ENCODE measurements around the gene CDH4. TPM values are rescaled to one million over a fixed set of nuclear protein-coding genes. Genes with fewer than 3 reads are reported as not detected.
"Not testable (repeated sequence)": the region's sequence is repeated elsewhere in the genome, so short reads cannot be mapped to it uniquely, and the experiment has no call there.

The CDH4 gene
- total and polyA plus RNA-seq, 5 donors from 2014 or later, result 0.07 to 0.69 (median 0.49) TPM; not detected in 1

- Histone ChIP-seq H3K27ac (ENCODE audit: insufficient read depth, low read length, poor library complexity, severe bottlenecking) (no peak overlapping the region), H3K4me3 (ENCODE audit: low read depth, low read length) (no peak overlapping the region), H3K36me3 (ENCODE audit: control insufficient read depth, insufficient read depth, low read length) (no peaks in the 10 kb centered on the region), H3K9me3 (ENCODE audit: control insufficient read depth in 2 of 2, low read length in 2 of 2) (no peaks in the 10 kb centered on the region), H3K4me1 (ENCODE audit: control insufficient read depth, insufficient read depth, low read length, poor library complexity, severe bottlenecking) (no peaks in the 10 kb centered on the region), H3K27me3 (ENCODE audit: control insufficient read depth, insufficient read depth, low read length) (no peaks in the 10 kb centered on the region)
- no peak overlapping the region for H3K27ac Mint-ChIP-seq
- DNase-seq, result peak; percentile 1 to 10 (median 10)
- H3K36me3 Mint-ChIP-seq, result no peaks in the 10 kb centered on the region
- H3K4me3 Mint-ChIP-seq, result peak overlapping the region in 1 of 4 donors; percentile 2
- H3K27me3 Mint-ChIP-seq, result no peaks in the 10 kb centered on the region
- H3K9me3 Mint-ChIP-seq, result peaks cover 0 to 8% (median 0%) of the 10 kb centered on the region in 7 donors
- peaks cover 0 to 3% (median 0%) of the 10 kb centered on the region in 4 donors for H3K4me1 Mint-ChIP-seq
- ATAC-seq (ENCODE audit: low read depth in 2 of 2), result no peak
These were observed 11.1 kb downstream of the CDH4 start for GRCh38 chr20:61263084-61263695.

- Mint-ChIP-seq H3K9me3 (peaks cover 0 to 6% (median 0%) of the 10 kb centered on the region in 7 donors), H3K4me3 (no peak overlapping the region), H3K4me1 (peaks cover 0 to 3% (median 0%) of the 10 kb centered on the region in 4 donors), H3K27ac (no peak overlapping the region), H3K27me3 (no peaks in the 10 kb centered on the region), H3K36me3 (no peaks in the 10 kb centered on the region)
- H3K4me3 ChIP-seq (ENCODE audit: low read depth, low read length), result no peak overlapping the region
- ATAC-seq (ENCODE audit: low read depth in 2 of 2) (no peak), DNase-seq (no peak)
- no peaks in the 10 kb centered on the region for H3K4me1 ChIP-seq (ENCODE audit: control insufficient read depth, insufficient read depth, low read length, poor library complexity, severe bottlenecking)
- H3K36me3 ChIP-seq (ENCODE audit: control insufficient read depth, insufficient read depth, low read length), result no peaks in the 10 kb centered on the region
- no peak overlapping the region for H3K27ac ChIP-seq (ENCODE audit: insufficient read depth, low read length, poor library complexity, severe bottlenecking)
- no peaks in the 10 kb centered on the region for H3K9me3 ChIP-seq (ENCODE audit: control insufficient read depth in 2 of 2, low read length in 2 of 2)
- no peaks in the 10 kb centered on the region for H3K27me3 ChIP-seq (ENCODE audit: control insufficient read depth, insufficient read depth, low read length)
These were observed 11.9 kb downstream of the CDH4 start for GRCh38 chr20:61263938-61264337.

DNA sequence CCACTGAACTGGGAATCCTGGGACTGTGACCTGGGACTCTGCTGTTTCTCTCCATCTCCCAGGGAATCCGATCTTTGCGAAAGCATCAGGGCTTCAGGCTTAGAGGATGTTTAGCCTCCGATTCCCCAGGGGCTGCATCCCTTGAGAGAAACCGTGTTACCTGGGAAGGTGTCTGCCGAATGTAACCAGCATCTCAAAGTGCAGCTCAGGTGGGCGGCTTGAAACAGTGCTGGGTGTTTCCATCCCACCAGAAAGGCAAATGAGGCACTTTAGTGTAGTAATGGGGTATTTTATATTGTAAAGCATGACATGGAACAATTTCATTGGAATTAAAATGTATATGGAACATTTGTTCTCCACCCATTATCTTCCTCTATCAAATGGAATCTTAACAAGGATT is 15.2 kb downstream of the CDH4 start:
- DNase-seq, result no peak
- Histone ChIP-seq H3K9me3 (ENCODE audit: control insufficient read depth in 2 of 2, low read length in 2 of 2) (no peaks in the 10 kb centered on the region), H3K27ac (ENCODE audit: insufficient read depth, low read length, poor library complexity, severe bottlenecking) (no peak overlapping the region), H3K4me3 (ENCODE audit: low read depth, low read length) (no peak overlapping the region), H3K36me3 (ENCODE audit: control insufficient read depth, insufficient read depth, low read length) (no peaks in the 10 kb centered on the region), H3K27me3 (ENCODE audit: control insufficient read depth, insufficient read depth, low read length) (no peaks in the 10 kb centered on the region), H3K4me1 (ENCODE audit: control insufficient read depth, insufficient read depth, low read length, poor library complexity, severe bottlenecking) (no peaks in the 10 kb centered on the region)
- Mint-ChIP-seq H3K27me3 (peaks cover 8% of the 10 kb centered on the region), H3K4me3 (no peak overlapping the region), H3K4me1 (peaks cover 0 to 3% (median 0%) of the 10 kb centered on the region in 4 donors), H3K27ac (no peak overlapping the region), H3K9me3 (peaks cover 0 to 4% (median 0%) of the 10 kb centered on the region in 7 donors), H3K36me3 (no peaks in the 10 kb centered on the region)
- ATAC-seq (ENCODE audit: low read depth in 2 of 2), result no peak

- Mint-ChIP-seq H3K27me3 (peaks cover 8% of the 10 kb centered on the region), H3K36me3 (no peaks in the 10 kb centered on the region), H3K4me1 (peaks cover 0 to 3% (median 0%) of the 10 kb centered on the region in 4 donors), H3K9me3 (peaks cover 0 to 4% (median 0%) of the 10 kb centered on the region in 7 donors), H3K27ac (no peak overlapping the region), H3K4me3 (no peak overlapping the region)
- Histone ChIP-seq H3K9me3 (ENCODE audit: control insufficient read depth in 2 of 2, low read length in 2 of 2) (no peaks in the 10 kb centered on the region), H3K4me1 (ENCODE audit: control insufficient read depth, insufficient read depth, low read length, poor library complexity, severe bottlenecking) (no peaks in the 10 kb centered on the region), H3K4me3 (ENCODE audit: low read depth, low read length) (no peak overlapping the region), H3K36me3 (ENCODE audit: control insufficient read depth, insufficient read depth, low read length) (no peaks in the 10 kb centered on the region), H3K27me3 (ENCODE audit: control insufficient read depth, insufficient read depth, low read length) (no peaks in the 10 kb centered on the region), H3K27ac (ENCODE audit: insufficient read depth, low read length, poor library complexity, severe bottlenecking) (no peak overlapping the region)
- ATAC-seq (ENCODE audit: low read depth in 2 of 2) (no peak), DNase-seq (no peak)
These were observed 16.0 kb downstream of the CDH4 start for GRCh38 chr20:61268024-61268423.

DNA sequence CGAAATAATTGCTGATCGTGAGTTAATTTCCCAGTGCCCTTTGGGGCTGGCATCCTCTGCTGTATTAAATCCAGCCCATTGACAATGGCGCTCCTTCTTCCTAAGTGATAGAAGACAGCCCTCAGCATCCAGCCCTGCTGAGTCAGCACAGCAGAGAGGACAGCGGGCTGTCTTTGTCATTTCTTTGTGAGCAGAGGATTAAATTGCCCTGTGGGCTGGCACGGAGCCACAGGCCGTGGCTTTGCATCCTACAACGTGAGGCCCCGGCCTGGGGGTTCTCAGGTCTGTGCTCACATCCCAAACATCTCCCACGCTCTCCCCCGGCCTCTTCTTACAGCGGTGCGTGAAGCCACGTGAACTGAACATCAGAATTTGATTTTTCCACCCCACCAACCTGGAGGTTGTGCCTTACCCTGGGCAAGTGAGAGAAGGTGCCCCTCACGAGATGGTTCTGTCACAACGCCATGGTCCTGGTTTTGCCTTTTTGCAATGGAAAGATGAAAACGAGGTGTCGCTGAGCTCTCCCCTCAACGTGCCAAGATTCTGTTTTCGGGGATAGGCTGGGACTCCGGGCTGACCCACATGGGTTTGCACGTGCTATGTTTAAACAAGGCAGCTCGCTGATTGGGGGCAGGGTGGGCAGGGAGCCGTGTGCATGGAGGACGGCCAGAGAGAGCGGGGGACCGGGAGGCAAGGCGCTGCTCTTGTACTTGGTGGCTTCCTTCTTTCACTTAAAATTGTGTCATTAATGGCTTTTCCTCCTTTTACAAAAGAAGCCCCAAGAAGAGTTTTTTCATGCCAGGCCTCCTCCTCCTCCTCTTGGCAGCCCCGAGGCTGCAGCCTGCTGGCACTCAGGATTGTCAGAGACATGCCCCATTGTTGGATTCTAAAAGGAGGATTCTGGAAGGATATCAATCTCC is 19.5 kb downstream of the CDH4 start:
- Mint-ChIP-seq H3K27ac (no peak overlapping the region), H3K36me3 (no peaks in the 10 kb centered on the region), H3K27me3 (peaks cover 8% of the 10 kb centered on the region), H3K4me3 (no peak overlapping the region), H3K4me1 (no peaks in the 10 kb centered on the region), H3K9me3 (peaks cover 0 to 4% (median 1%) of the 10 kb centered on the region in 7 donors)
- Histone ChIP-seq H3K36me3 (ENCODE audit: control insufficient read depth, insufficient read depth, low read length) (no peaks in the 10 kb centered on the region), H3K4me1 (ENCODE audit: control insufficient read depth, insufficient read depth, low read length, poor library complexity, severe bottlenecking) (no peaks in the 10 kb centered on the region), H3K27me3 (ENCODE audit: control insufficient read depth, insufficient read depth, low read length) (no peaks in the 10 kb centered on the region), H3K4me3 (ENCODE audit: low read depth, low read length) (no peak overlapping the region), H3K27ac (ENCODE audit: insufficient read depth, low read length, poor library complexity, severe bottlenecking) (no peak overlapping the region), H3K9me3 (ENCODE audit: control insufficient read depth in 2 of 2, low read length in 2 of 2) (no peaks in the 10 kb centered on the region)
- DNase-seq (no peak), ATAC-seq (ENCODE audit: low read depth in 2 of 2) (no peak)

GRCh38 chr20:61273024-61273423 is 21.0 kb downstream of the CDH4 start:
- H3K27ac Mint-ChIP-seq; H3K27me3 Mint-ChIP-seq; DNase-seq; H3K4me3 Mint-ChIP-seq; H3K9me3 ChIP-seq (ENCODE audit: control insufficient read depth in 2 of 2, low read length in 2 of 2); H3K4me1 Mint-ChIP-seq; H3K4me1 ChIP-seq (ENCODE audit: control insufficient read depth, insufficient read depth, low read length, poor library complexity, severe bottlenecking); H3K9me3 Mint-ChIP-seq; H3K36me3 Mint-ChIP-seq; H3K36me3 ChIP-seq (ENCODE audit: control insufficient read depth, insufficient read depth, low read length); H3K4me3 ChIP-seq (ENCODE audit: low read depth, low read length); H3K27ac ChIP-seq (ENCODE audit: insufficient read depth, low read length, poor library complexity, severe bottlenecking); ATAC-seq (ENCODE audit: low read depth in 2 of 2); H3K27me3 ChIP-seq (ENCODE audit: control insufficient read depth, insufficient read depth, low read length): not testable (repeated sequence)

DNA sequence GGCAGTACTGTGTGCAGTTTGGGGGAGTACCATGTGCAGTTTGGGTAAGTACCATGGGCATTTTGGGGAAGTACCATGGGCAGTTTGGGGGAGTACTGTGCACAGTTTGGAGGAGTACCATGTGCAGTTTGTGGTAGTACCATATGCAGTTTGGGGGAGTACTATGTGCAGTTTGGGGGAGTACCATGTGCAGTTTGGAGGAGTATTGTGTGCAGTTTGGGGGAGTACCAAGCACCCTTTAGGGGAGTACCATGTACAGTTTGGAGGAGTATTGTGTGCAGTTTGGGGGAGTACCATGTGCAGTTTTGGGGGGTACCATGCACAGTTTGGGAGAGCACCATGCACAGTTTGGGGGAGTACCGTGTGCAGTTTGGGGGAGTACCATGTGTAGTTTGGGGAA is 21.6 kb downstream of the CDH4 start:
- not testable (repeated sequence) for H3K27me3 ChIP-seq (ENCODE audit: control insufficient read depth, insufficient read depth, low read length); H3K4me1 Mint-ChIP-seq; H3K4me3 ChIP-seq (ENCODE audit: low read depth, low read length); H3K36me3 Mint-ChIP-seq; DNase-seq; H3K36me3 ChIP-seq (ENCODE audit: control insufficient read depth, insufficient read depth, low read length); ATAC-seq (ENCODE audit: low read depth in 2 of 2); H3K4me1 ChIP-seq (ENCODE audit: control insufficient read depth, insufficient read depth, low read length, poor library complexity, severe bottlenecking); H3K27ac ChIP-seq (ENCODE audit: insufficient read depth, low read length, poor library complexity, severe bottlenecking); H3K27me3 Mint-ChIP-seq; H3K4me3 Mint-ChIP-seq; H3K9me3 Mint-ChIP-seq; H3K9me3 ChIP-seq (ENCODE audit: control insufficient read depth in 2 of 2, low read length in 2 of 2); H3K27ac Mint-ChIP-seq

Measured in CD4-positive, CD25-positive, alpha-beta regulatory T cell (primary cell).